Loucy (cell line): ENCODE measurements around the gene EMC6.

Source experiments
- H2AFZ ChIP-seq: fragments of 200-600 bp; sonication (generic); 2 replicates; pipeline ENCODE4 v1.6.0; 2016; ENCODE audit warnings: antibody characterized with exemption, mild to moderate bottlenecking, low read length, moderate library complexity
- H3F3A ChIP-seq: fragments of 200-600 bp; 2 replicates; pipeline ENCODE4 v1.6.0; 2016; ENCODE audit warnings: antibody characterized with exemption, low read depth, mild to moderate bottlenecking
- H3K27me3 ChIP-seq: fragments of 200-600 bp; sonication (generic); 2 replicates; pipeline ENCODE4 v1.6.1; 2014; ENCODE audit warnings: low read length, mild to moderate bottlenecking; ENCODE audit not compliant: insufficient read depth, poor library complexity, severe bottlenecking
- H3K36me3 ChIP-seq: fragments of 200-600 bp; sonication (generic); 2 replicates; pipeline ENCODE4 v1.6.1; 2016; ENCODE audit warnings: low read length; ENCODE audit not compliant: insufficient read depth
- H3K4me1 ChIP-seq: fragments of 200-600 bp; sonication (generic); 2 replicates; pipeline ENCODE4 v1.5.1; 2014; ENCODE audit warnings: low read length, mild to moderate bottlenecking; ENCODE audit not compliant: insufficient read depth, poor library complexity, severe bottlenecking
- H3K4me2 ChIP-seq: fragments of 200-600 bp; sonication (generic); 2 replicates; pipeline ENCODE4 v1.6.0; 2014; ENCODE audit warnings: antibody characterized with exemption, low read length, low read depth, mild to moderate bottlenecking; ENCODE audit not compliant: poor library complexity, severe bottlenecking
- H3K4me3 ChIP-seq: fragments of 200-600 bp; sonication (generic); 2 replicates; pipeline ENCODE4 v1.5.1; 2014; ENCODE audit warnings: low read length, mild to moderate bottlenecking, mixed read lengths; ENCODE audit not compliant: poor library complexity, severe bottlenecking
- H3K79me2 ChIP-seq: fragments of 200-600 bp; sonication (generic); 2 replicates; pipeline ENCODE4 v1.6.1; 2014; ENCODE audit warnings: low read length; ENCODE audit not compliant: insufficient read depth
- H3K9ac ChIP-seq: fragments of 200-600 bp; sonication (generic); 2 replicates; pipeline ENCODE4 v1.6.0; 2014; ENCODE audit warnings: mild to moderate bottlenecking, low read depth, low read length, moderate library complexity; ENCODE audit not compliant: poor library complexity, severe bottlenecking
- H3K9me2 ChIP-seq: fragments of 200-600 bp; sonication (generic); replicated peaks from 2 replicates; pipeline ENCODE4 v1.6.1; 2016; ENCODE audit warnings: low read depth, low read length, mixed read lengths
- H3K9me3 ChIP-seq: fragments of 200-600 bp; sonication (generic); 2 replicates; pipeline ENCODE4 v1.6.1; 2014; ENCODE audit warnings: mild to moderate bottlenecking, antibody characterized with exemption, low read length, low read depth; ENCODE audit not compliant: insufficient read depth
- H4K20me1 ChIP-seq: fragments of 200-600 bp; sonication (generic); 2 replicates; pipeline ENCODE4 v1.6.0; 2014; ENCODE audit warnings: antibody characterized with exemption, low read length, mild to moderate bottlenecking; ENCODE audit not compliant: insufficient read depth, poor library complexity, severe bottlenecking
- EZH2phosphoT487 ChIP-seq: fragments of 200-600 bp; IDR thresholded peaks from 2 replicates; pipeline ENCODE4 v1.6.1; 2018; ENCODE audit warnings: antibody characterized with exemption, mild to moderate bottlenecking, moderate library complexity, borderline replicate concordance
- TF ChIP-seq, protein P1 (sequence below): fragments of 200-600 bp; sonication (generic); conservative IDR thresholded peaks from 2 replicates; pipeline ENCODE4 v1.5.1; 2014; ENCODE audit warnings: mild to moderate bottlenecking, antibody characterized with exemption, low read length

EMC6 gene

DNA sequence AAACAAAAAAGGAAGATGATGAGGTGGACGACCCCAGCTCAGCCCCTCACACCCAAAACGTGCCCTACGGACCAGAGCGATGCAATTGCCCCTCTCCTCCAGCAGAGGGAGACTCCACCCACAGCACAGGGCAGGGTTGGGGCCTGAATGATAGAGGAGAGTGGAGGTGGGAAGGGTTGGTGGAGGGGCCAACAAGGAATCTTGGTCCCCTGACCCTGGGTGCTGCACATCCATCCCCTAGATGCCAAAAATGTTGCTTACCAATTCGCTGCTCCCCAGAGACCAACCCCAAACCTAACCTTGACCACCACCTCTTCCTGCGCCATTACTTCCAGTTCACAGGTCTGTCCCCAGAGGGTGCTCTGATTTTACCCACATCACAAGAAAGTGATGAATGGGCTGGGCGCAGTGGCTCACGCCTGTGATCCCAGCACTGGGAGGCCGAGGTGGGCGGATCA is 14.5 kb downstream of the EMC6 start:
- Histone ChIP-seq H3K4me2 (no peak overlapping the region), H2AFZ (no peak overlapping the region), H3K36me3 (peaks cover 5% of the 10 kb centered on the region; the same call in 1 of the 2 replicates)

DNA sequence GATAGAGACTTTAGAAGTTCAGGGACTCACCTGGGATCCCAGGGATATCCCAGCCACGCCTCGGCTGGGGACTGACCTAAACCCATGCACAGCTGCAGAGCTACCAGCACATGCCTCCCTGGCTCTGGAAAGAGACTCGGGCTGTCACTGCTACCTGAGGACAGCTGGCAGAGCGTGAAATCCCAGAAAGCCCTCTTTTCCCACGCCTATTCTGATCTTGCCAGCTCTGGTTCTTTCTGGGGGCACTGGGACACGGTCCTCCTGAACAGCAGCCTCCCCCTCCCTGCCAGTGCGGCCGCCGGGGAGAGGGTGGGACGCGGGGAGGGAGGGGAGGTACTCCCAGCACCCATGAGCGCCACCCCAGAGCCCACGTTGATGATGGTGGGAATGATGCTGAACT is 16.6 kb downstream of the EMC6 start:
- Histone ChIP-seq H3K79me2 (no peaks in the 10 kb centered on the region), H3K27me3 (no peaks in the 10 kb centered on the region), H3K4me1 (no peaks in the 10 kb centered on the region), H3K9ac (no peak overlapping the region), H4K20me1 (peaks cover 8% of the 10 kb centered on the region), H2AFZ (no peak overlapping the region), H3K4me2 (no peak overlapping the region), H3K9me2 (no peaks in the 10 kb centered on the region), H3K9me3 (no peaks in the 10 kb centered on the region), H3K36me3 (peaks cover 9% of the 10 kb centered on the region; the same call in 1 of the 2 replicates), H3K4me3 (no peak overlapping the region), H3F3A (no peaks in the 10 kb centered on the region)
- TF ChIP-seq, protein P1, sequence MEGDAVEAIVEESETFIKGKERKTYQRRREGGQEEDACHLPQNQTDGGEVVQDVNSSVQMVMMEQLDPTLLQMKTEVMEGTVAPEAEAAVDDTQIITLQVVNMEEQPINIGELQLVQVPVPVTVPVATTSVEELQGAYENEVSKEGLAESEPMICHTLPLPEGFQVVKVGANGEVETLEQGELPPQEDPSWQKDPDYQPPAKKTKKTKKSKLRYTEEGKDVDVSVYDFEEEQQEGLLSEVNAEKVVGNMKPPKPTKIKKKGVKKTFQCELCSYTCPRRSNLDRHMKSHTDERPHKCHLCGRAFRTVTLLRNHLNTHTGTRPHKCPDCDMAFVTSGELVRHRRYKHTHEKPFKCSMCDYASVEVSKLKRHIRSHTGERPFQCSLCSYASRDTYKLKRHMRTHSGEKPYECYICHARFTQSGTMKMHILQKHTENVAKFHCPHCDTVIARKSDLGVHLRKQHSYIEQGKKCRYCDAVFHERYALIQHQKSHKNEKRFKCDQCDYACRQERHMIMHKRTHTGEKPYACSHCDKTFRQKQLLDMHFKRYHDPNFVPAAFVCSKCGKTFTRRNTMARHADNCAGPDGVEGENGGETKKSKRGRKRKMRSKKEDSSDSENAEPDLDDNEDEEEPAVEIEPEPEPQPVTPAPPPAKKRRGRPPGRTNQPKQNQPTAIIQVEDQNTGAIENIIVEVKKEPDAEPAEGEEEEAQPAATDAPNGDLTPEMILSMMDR, result no peak
- no peak for TF ChIP-seq EZH2phosphoT487

More for the DNA sequence above, 14.5 kb downstream of the EMC6 start:
- Histone ChIP-seq H3K4me1 (no peaks in the 10 kb centered on the region), H3F3A (no peaks in the 10 kb centered on the region), H4K20me1 (peaks cover under 1% of the 10 kb centered on the region), H3K27me3 (no peaks in the 10 kb centered on the region), H3K9ac (no peak overlapping the region), H3K4me3 (no peak overlapping the region), H3K9me2 (no peaks in the 10 kb centered on the region), H3K79me2 (no peaks in the 10 kb centered on the region), H3K9me3 (no peaks in the 10 kb centered on the region)
- TF ChIP-seq EZH2phosphoT487, result no peak
- TF ChIP-seq, protein P1, result peak; percentile 98

DNA sequence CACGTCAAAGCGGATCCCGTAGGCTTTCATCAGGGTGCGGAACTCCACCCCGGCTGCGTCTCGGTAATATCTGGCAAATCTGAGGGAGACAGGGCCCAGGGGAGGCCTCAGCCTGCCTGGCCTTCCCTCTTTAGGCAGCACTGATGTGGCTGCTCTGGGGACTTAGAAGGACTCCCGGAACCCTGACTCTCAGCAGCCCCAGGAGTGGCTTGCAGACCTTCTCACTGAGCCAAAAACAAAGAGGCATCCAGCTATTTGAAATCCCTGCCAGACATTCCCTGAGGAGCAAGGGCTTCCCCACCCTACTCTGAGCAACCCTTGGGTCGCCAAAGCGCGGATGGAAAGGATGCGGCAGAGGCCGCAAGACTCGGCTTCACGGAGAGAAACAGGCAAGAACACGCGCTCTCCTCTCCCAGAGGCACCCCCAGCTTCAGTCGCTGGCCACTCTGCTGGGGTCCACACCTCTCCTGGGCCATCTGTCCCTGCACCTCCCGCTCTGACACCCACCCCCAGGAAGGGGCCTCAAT is 19.5 kb downstream of the EMC6 start:
- TF ChIP-seq, protein P1, result no peak
- no peak for TF ChIP-seq EZH2phosphoT487
- no peaks in the 10 kb centered on the region for H3K9me2 ChIP-seq
- H3K27me3 ChIP-seq, result no peaks in the 10 kb centered on the region
- H2AFZ ChIP-seq, result no peak overlapping the region
- no peaks in the 10 kb centered on the region for H3K9me3 ChIP-seq
- H3F3A ChIP-seq, result no peaks in the 10 kb centered on the region
- H3K79me2 ChIP-seq, result peaks cover 23% of the 10 kb centered on the region
- H3K4me1 ChIP-seq, result peaks cover 3% of the 10 kb centered on the region
- peaks cover 20% of the 10 kb centered on the region; the same call in 1 of the 2 replicates for H3K36me3 ChIP-seq
- H3K4me2 ChIP-seq, result no peak overlapping the region
- H4K20me1 ChIP-seq, result peaks cover 31% of the 10 kb centered on the region
- no peak overlapping the region for H3K9ac ChIP-seq
- no peak overlapping the region for H3K4me3 ChIP-seq
